Lung microvascular endothelial cell (primary cell): Measurements from ENCODE around the gene ENKD1. TPM values are rescaled to one million over a fixed set of nuclear protein-coding genes. Genes with fewer than 3 reads are reported as not detected.
A peak's percentile ranks its signal among the peaks of the same experiment; 100 is the strongest.
"Not testable (repeated sequence)": the region's sequence is repeated elsewhere in the genome, so short reads cannot be mapped to it uniquely, and the experiment has no call there.

ENCODE experiments used
- DNase-seq, 2 donors: peaks; one replicate each; pipeline versions ENCODE4 v3.0.0 to v3.0.0-alpha.2; 2010; ENCODE audit warnings: low read depth in 2 of 2
- total RNA-seq: library from RNA; depleted of rRNA; stranded (reverse); fragments of >200 nt; gene quantifications from 2 replicates; pipeline ENCODE4 v1.2.1, GENCODE V29; 2014

ENKD1 gene
- total RNA-seq, result 7.0 and 8.5 TPM in 2 replicates

- peak; percentile 69 to 85 for DNase-seq
Measured at GRCh38 chr16:67666559-67667452, at the start of gene ENKD1, which contains the start of gene C16orf86. TSS of gene ENKD1 (minus strand) at chr16:67666750. CDS start at chr16:67666442, 308 bp downstream. TSS of gene C16orf86 (plus strand) at chr16:67666814. CDS start at chr16:67666971, 157 bp downstream.

GRCh38 chr16:67716097-67716496 lies 49.5 kb upstream of the ENKD1 start:
- no peak for DNase-seq

GRCh38 chr16:67714522-67714921 lies 48.0 kb upstream of the ENKD1 start:
- DNase-seq, result no peak

GRCh38 chr16:67713647-67714273 lies 47.2 kb upstream of the ENKD1 start:
- DNase-seq, result peak in 1 of 2 donors; percentile 14

GRCh38 chr16:67710607-67711006 lies 44.1 kb upstream of the ENKD1 start:
- no peak for DNase-seq

GRCh38 chr16:67709050-67709449 lies 42.5 kb upstream of the ENKD1 start:
- no peak for DNase-seq

- DNase-seq, result peak in 1 of 2 donors; percentile 17
Measured at GRCh38 chr16:67708368-67708771, 41.8 kb upstream of the ENKD1 start.

- DNase-seq, result no peak
Measured at GRCh38 chr16:67707790-67708189, 41.2 kb upstream of the ENKD1 start.

GRCh38 chr16:67707210-67707609 lies 40.7 kb upstream of the ENKD1 start:
- DNase-seq, result no peak

- no peak for DNase-seq
Measured at GRCh38 chr16:67704110-67704509, 37.6 kb upstream of the ENKD1 start.

- DNase-seq, result no peak
Measured at GRCh38 chr16:67703626-67704025, 37.1 kb upstream of the ENKD1 start.

- no peak for DNase-seq
Measured at GRCh38 chr16:67702130-67702529, 35.6 kb upstream of the ENKD1 start.

- no peak for DNase-seq
Measured at GRCh38 chr16:67701420-67701819, 34.9 kb upstream of the ENKD1 start.

GRCh38 chr16:67699265-67699664 lies 32.7 kb upstream of the ENKD1 start:
- DNase-seq, result no peak

GRCh38 chr16:67697422-67698185 lies 31.1 kb upstream of the ENKD1 start:
- no peak for DNase-seq

GRCh38 chr16:67694611-67695010 lies 28.1 kb upstream of the ENKD1 start:
- no peak for DNase-seq

- DNase-seq, result not testable (repeated sequence)
Measured at GRCh38 chr16:67693517-67694285, 27.2 kb upstream of the ENKD1 start.

- no peak for DNase-seq
Measured at GRCh38 chr16:67685388-67686112, 19.0 kb upstream of the ENKD1 start.

GRCh38 chr16:67683767-67684166 lies 17.2 kb upstream of the ENKD1 start:
- no peak for DNase-seq
